HL-60 (cell line): Measurements from ENCODE around the gene PABPN1.

Source experiments
- DNase-seq, 2 experiments: peaks; one replicate each; pipeline ENCODE4 v3.0.0-alpha.2; 2010 to 2020; ENCODE audit warnings: low read depth in 1 of 2, low spot score in 1 of 2
- H3K27ac ChIP-seq: fragments of 250-450 bp; sonication (Bioruptor Pico); replicated peaks from 2 replicates; pipeline ENCODE4 v1.5.1; 2020; ENCODE audit warnings: mild to moderate bottlenecking, moderate library complexity
- H3K27me3 ChIP-seq: fragments of 250-450 bp; sonication (Bioruptor Pico); 2 replicates; pipeline ENCODE4 v1.5.1; 2021; ENCODE audit warnings: mild to moderate bottlenecking, moderate library complexity; ENCODE audit not compliant: insufficient read depth, poor library complexity, severe bottlenecking
- H3K4me3 ChIP-seq: replicated peaks from 2 replicates; pipeline ENCODE4 v1.5.1; 2011; ENCODE audit warnings: mild to moderate bottlenecking, control low read depth, low read length; ENCODE audit not compliant: insufficient read depth
- CTCF ChIP-seq: IDR thresholded peaks from one replicate; pipeline ENCODE4 v1.5.1; 2011; ENCODE audit warnings: low read length, control low read depth, inconsistent platforms; ENCODE audit not compliant: insufficient read depth
- GABPA ChIP-seq: IDR thresholded peaks from 2 replicates; pipeline ENCODE4 v1.6.1; 2012; ENCODE audit warnings: low read depth
- POLR2AphosphoS5 ChIP-seq: IDR thresholded peaks from 2 replicates; pipeline ENCODE4 v1.6.1; 2012; ENCODE audit warnings: low read depth
- REST ChIP-seq: IDR thresholded peaks from 2 replicates; pipeline ENCODE4 v1.6.1; 2012; ENCODE audit warnings: low read depth; ENCODE audit not compliant: insufficient replicate concordance
- SPI1 ChIP-seq: IDR thresholded peaks from 2 replicates; pipeline ENCODE4 v1.6.1; 2012; ENCODE audit warnings: low read depth, mild to moderate bottlenecking, borderline replicate concordance

PABPN1 gene

GRCh38 chr14:23357261-23357660 is 36.0 kb downstream of the PABPN1 start:
- Histone ChIP-seq H3K4me3 (no peak overlapping the region), H3K27ac (no peak overlapping the region), H3K27me3 (peaks cover 35% of the 10 kb centered on the region)
- TF ChIP-seq SPI1 (no peak), GABPA (no peak), REST (no peak), POLR2AphosphoS5 (no peak), CTCF (no peak)
- DNase-seq = no peak

- TF ChIP-seq GABPA (no peak), POLR2AphosphoS5 (no peak), REST (no peak), CTCF (no peak), SPI1 (no peak)
- peaks cover 29% of the 10 kb centered on the region for H3K27me3 ChIP-seq
- no peak overlapping the region for H3K4me3 ChIP-seq
- no peak overlapping the region for H3K27ac ChIP-seq
- DNase-seq = no peak
Observed at GRCh38 chr14:23358042-23358441, 36.8 kb downstream of the PABPN1 start.

- Histone ChIP-seq H3K27me3 (peaks cover 31% of the 10 kb centered on the region), H3K4me3 (no peak overlapping the region), H3K27ac (no peak overlapping the region)
- no peak for DNase-seq
- TF ChIP-seq CTCF (no peak), GABPA (no peak), REST (no peak), SPI1 (no peak), POLR2AphosphoS5 (no peak)
Observed at GRCh38 chr14:23358553-23359166, 37.4 kb downstream of the PABPN1 start.
